DMS153 (cell line): ENCODE results near the gene TAF11L8.
"Not testable (repeated sequence)": the region's sequence is repeated elsewhere in the genome, so short reads cannot be mapped to it uniquely, and the experiment has no call there.

Source experiments
- DNase-seq: peaks from one replicate; lab custom pipeline; 2025; lab: John Stamatoyannopoulos, UW

TAF11L8 gene

GRCh38 chr5:17590860-17591259 lies at the start of gene TAF11L8:
Gene TAF11L8, minus strand, starts transcription at chr5:17590960.
- DNase-seq, result not testable (repeated sequence)

- DNase-seq, result no peak
Observed at GRCh38 chr5:17634160-17634559, 43.4 kb upstream of the TAF11L8 start, which contains the start of gene TAF11L14. Gene TAF11L14, plus strand, starts transcription at chr5:17634460.

DNA sequence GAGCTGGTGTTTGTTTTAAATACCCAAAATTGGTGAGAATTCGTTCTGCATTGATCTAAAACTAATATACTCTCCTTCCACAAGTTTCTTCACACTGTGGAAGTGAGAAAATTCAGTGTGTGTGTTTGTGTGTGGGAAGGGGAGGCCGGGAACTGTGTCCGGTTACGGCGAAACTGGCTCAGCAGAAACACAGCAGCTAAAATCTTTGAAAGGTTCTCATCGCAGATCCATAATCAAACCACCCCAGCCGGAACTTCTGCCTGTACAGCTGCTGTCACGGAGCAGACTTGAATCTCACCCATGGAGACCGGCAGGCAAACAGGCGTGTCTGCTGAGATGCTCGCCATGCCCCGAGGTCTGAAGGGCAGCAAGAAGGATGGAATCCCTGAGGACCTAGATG lies 41.0 kb upstream of the TAF11L8 start, which contains the start of gene TAF11L13:
TAF11L13 (plus strand) TSS at position 301 of the 400 bp plus-strand sequence.
- not testable (repeated sequence) for DNase-seq

- DNase-seq, result no peak
Observed at GRCh38 chr5:17625686-17626085, 34.9 kb upstream of the TAF11L8 start.

DNA sequence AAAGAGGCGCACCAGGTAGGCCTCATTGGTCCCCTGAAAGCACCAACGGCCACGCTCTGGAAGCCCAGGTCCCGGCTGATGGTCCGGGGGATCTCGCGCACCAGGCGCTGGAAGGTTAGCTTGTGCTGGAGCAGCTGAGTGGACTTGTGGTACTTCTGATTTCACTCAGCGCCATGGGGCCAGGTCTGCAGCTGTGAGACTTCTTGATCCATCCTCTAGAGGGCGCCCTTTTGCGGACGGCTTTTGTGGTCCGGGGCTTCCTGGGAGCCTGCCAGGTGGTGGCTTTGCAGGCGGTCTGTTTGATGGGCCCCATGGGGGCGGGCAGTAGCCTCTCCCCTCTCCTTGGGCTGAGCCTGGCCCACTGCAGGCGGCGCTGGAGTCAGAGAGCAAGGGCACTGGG lies 29.9 kb upstream of the TAF11L8 start:
- DNase-seq, result no peak

DNA sequence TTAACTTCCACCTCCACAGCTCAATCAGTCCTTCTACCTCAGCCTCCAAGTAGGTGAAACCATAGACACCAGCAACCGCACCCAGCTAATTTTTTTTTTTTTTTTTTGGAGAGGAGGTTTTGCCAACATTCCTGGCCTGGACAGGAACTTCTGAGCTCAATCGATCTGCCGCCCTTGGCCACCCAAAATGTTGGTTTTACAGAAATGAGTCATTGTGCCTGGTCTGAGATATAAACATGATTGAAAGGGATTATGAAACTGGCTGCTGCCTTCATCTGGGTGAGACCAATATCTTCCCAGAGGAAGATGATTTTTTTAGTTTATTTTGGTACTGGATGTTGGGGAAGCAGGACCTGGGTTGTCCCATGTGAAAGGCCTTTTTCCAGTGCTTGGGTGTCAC lies 28.6 kb upstream of the TAF11L8 start:
- no peak for DNase-seq

DNA sequence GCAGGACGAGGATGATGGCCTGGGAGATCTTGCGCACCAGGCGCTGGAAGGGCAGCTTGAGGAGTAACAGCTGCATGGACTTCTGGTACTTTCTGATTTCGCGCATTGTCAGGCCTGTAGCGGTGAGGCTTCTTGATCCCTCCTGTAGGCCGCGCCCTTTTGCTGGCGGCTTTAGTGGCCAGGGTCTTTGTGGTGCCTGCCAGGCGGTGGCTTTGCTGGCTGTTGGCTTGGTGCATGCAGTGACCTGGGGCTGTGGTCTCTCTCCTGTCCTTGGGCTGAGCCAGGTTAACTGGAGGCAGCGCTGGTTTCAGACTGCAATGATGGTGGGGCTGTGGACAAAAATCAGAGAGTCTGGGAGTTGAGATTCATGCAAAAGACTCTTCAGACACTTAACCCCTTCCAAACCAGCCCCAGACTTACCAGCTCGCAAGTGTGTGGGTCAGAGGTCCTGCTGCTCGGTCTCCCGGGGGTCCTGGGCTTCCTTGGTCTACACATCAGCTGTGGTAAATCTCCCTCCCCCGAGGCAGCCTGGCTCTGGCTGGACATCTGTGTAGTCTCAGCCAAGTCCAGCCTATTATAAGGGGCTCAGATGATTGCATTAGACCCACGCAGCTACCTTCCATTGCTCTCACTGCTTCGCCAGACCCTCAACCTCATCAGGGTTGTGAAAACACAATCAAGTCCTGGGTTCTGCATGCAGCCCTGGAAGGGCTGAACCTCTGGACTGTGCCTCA lies 24.3 kb upstream of the TAF11L8 start:
- DNase-seq, result no peak

- DNase-seq, result not testable (repeated sequence)
Observed at GRCh38 chr5:17610092-17610491, 19.3 kb upstream of the TAF11L8 start, which contains the start of gene TAF11L12. Gene TAF11L12, plus strand, starts transcription at chr5:17610392.

- DNase-seq, result not testable (repeated sequence)
Observed at GRCh38 chr5:17607461-17607860, 16.7 kb upstream of the TAF11L8 start.

DNA sequence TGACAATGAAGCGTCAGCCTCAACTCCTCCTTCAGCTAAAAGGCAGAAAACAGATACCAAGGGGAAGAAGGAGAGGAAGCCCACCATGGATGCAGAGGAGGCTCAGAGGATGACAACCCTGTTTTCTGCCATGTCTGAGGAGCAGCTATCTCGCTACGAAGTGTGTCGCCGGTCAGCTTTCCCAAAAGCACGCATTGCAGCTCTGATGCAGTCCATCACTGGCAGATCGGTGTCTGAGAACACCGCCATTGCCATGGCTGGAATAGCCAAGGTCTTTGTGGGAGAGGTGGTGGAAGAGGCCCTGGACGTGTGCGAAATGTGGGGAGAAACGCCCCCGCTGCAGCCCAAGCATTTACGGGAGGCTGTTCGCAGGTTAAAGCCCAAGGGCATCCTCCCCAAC lies 14.2 kb upstream of the TAF11L8 start:
- DNase-seq, result no peak

- DNase-seq, result not testable (repeated sequence)
Observed at GRCh38 chr5:17603880-17604279, 13.1 kb upstream of the TAF11L8 start, which contains the start of gene TAF11L11. Gene TAF11L11, plus strand, starts transcription at chr5:17604183.

- DNase-seq, result not testable (repeated sequence)
Observed at GRCh38 chr5:17597728-17598127, 7.0 kb upstream of the TAF11L8 start, which contains the start of gene TAF11L10. Gene TAF11L10, minus strand, starts transcription at chr5:17597828.

GRCh38 chr5:17594255-17594654 lies 3.5 kb upstream of the TAF11L8 start, which contains the start of gene TAF11L9:
Gene TAF11L9, minus strand, starts transcription at chr5:17594394.
- not testable (repeated sequence) for DNase-seq

DNA sequence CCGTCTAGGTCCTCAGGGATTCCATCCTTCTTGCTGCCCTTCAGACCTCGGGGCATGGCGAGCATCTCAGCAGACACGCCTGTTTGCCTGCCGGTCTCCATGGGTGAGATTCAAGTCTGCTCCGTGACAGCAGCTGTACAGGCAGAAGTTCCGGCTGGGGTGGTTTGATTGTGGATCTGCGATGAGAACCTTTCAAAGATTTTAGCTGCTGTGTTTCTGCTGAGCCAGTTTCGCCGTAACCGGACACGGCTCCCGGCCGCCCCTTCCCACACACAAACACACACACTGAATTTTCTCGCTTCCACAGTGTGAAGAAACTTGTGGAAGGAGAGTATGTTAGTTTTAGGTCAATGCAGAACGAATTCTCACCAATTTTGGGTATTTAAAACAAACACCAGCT lies 5.1 kb downstream of the TAF11L8 start, which contains the start of gene TAF11L7:
TAF11L7 (minus strand) TSS at position 101 of the 400 bp plus-strand sequence.
- not testable (repeated sequence) for DNase-seq
